GM21619 (cell line): ENCODE results near the gene NR6A1.
"Not testable (repeated sequence)": the region's sequence is repeated elsewhere in the genome, so short reads cannot be mapped to it uniquely, and the experiment has no call there.

Experiments used
- ATAC-seq: cut with Tn5 transposase; IDR thresholded peaks from one replicate; pipeline ENCODE4 v1.9.1; 2021; ENCODE audit not compliant: unreplicated experiment

The NR6A1 gene

DNA sequence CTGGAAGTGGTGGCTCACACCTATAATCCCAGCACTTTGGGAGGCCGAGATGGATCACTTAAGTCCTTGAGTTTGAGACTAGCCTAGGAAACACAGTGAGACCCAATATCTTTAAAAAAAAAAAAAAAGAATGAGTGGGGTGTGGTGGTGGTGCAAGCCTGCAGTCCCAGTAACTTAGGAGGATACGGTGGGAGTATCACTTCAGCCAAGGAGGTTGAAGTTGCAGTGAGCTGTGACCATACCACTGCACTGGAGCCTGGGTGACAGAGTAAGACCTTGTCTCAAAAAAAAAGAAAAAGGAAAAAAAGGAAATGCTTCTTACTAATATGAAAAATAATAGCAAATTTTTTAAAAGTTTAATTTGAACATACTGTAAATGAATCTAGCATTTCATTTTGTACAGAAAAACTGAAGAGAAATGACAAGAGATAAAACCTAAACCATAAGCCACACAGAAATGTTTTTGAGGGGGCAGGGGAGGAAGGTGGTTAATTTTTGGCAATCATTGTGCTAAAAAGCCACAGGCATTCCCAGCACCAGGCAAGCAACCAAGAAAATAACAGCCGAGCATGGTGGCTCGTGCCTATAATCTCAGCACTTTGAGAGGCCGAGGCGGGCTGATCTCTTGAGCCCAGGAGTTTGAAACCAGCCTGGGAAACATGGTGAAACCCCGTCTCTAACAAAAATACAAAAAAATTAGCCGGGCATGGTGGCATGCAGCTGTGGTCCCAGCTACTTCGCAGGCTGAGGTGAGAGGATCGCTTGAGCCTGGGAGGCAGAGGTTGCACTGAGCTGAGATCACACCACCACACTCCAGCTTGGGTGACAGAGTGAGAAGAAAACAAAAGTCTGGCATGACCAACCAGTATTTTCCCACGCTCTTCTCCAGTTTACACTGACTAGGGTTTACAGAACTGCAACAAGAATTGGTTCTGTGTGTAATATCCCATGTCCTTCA lies 149.5 kb downstream of the NR6A1 start:
- ATAC-seq: no peak

DNA sequence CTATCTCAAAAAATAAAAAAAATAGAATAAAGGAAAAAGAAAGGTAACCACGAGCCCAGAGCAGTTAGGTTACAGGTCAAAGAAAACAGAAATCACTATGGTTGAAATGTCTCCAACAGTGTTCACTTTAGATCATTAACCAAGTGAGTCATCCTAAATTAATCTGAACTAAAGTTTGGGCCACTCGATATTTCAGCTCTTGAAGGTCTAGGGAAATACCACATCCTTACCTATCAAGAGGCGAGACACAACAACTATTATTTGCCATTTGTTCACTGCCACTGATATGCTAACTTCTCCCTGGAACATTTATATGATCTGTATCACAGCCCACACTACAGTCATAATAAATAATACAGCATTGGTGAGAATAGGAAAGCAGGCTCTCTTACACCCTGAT lies 152.6 kb downstream of the NR6A1 start:
- no peak for ATAC-seq

DNA sequence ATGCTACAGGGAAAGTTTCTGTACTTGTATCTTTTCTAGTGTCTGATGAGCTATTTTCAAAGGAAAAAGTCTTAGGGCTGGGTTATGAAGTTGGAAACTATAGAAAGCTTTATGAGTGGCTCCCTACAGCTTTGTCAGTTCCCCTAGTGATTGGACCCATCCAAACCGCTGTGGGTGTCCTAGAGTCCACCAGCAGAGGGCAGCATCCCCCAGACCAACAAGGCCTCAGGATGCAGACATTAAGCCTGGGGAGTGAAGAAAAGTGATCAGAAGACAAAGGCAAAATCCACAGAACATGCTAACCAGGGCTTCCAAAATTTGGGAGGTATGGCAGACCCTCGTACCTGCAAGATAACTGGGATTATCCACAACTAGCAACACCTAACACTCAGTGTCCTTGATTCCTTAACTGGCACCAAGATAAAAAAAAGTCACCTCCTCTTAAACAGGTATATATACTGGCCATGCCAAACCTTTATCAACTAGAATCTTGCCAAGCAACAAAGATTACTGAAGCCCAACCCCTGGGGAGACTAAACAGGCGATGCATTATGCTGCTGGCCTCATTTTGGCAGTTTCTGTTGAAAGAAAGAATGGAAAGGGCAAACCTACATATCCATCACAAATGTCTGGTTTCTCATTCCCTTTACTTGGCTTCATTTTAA lies 153.5 kb downstream of the NR6A1 start:
- ATAC-seq: no peak

DNA sequence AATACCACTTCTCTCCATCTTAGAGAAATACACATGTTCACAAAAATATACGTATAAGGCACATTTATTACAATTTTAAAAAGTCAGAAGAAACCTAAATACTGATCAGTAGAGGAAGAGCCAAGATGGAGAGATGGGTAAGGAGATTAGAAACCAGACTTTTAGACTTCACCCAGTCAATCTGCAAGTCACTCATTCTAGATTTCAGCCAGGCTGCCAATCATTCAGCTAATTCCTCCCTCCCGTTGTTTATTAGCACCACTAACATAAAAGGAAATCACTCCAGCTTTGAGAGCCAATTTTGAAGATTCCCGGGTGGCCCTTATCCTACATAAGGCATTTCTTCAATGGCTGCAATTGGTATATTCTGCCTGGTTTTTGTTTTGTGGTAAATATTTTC lies 154.2 kb downstream of the NR6A1 start:
- no peak for ATAC-seq

DNA sequence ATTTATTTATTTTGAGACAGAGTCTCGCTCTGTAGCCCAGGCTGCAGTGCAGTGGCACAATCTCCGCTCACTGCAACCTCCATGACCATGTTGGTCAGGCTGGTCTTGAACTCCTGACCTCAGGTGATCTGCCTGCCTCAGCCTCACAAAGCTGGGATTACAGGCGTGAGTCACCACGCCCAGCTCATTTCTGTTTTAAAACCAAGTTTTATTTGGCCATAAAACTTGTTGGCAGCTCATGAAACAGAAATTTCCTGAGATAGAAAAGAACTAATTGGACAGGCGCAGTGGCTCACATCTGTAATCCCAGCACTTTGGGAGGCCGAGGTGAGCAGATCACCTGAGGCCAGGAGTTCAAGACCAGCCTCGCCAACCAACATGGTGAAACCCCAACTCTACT lies 155.3 kb downstream of the NR6A1 start:
- ATAC-seq: not testable (repeated sequence)

DNA sequence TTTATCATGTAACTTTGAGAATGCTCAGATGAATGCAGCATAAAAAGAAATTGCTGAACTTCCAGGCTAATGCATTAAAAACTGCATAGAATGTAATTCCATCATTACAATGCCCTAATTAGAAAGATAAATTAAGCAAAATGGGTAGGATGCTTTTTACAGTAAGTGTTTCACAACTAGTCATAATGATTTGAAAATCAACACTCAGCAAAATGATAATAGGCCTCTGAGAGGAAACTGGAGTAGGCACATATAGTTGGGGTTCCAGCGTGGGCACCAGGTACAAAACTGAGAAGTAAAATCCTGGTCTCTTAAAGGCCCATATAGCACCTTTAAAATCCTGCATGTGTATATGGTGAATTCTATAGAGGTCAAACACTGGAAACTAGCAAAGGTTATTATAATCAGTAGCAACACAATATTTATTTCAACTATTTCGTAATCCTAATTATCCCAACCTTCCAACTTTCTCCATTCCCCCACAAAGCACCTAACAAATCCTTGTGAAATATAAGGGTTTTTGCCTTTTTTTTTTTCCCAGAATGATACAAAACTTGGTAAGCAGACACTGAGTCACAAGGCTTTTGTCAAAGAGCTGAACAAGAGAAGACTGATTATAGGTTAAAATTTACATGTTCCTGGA lies 155.9 kb downstream of the NR6A1 start:
- ATAC-seq: no peak

DNA sequence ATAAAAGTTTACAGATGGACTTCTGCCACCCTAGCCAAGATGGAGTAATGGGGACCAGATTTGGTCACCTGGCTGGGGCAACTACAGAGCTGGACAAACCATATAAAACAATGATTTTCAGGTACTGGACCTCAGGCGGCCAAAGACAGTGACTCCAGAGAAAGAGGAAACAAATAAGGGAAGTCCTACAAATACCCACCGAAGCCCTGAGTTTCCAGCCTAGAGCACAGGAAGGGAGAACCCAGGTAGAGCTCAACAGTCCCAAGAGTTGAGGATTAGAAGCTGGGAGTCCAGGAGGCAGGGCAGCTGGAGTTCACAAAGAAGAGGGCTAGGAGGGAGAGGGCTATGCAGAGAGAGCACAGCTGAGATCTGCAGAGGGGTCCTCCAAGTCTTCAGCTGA lies 157.3 kb downstream of the NR6A1 start:
- ATAC-seq: no peak

DNA sequence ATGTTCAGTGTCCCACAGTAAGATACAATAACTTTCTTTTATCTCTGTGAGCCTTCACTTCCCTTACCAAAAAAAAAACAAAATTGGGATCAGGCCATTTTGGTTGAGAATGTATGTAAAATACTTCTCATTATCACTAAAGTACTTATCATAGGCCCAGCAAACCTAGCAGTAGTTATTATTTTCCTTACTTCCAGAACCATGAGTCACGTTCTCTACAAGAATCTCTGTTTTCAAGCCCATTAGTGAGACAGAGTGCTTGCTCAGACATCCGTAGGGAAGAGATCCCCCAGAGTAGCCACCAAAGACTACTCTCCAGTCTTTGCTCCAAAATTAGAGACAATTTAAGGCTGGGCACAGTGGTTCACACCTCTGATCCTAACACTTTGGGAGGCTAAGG lies 160.0 kb downstream of the NR6A1 start:
- no peak for ATAC-seq

DNA sequence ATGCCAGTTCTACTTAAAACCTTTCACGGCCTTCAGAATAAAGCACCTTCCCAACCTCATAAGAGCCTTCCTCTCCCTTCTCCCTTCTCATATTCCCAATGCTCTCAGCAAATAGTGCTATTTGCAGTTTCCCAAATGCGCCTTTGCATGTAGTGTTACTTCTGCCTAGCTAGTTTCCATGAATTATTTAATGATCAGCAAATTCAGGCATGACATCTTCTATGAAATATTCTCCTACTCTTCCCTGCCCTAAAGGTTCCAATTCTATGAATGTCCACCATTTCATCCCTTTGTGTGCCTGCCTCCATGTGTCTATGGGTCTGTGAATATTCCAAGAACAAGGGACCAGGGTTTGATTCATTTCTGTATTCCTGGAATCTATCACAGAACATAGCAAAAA lies 165.1 kb downstream of the NR6A1 start:
- ATAC-seq: no peak

DNA sequence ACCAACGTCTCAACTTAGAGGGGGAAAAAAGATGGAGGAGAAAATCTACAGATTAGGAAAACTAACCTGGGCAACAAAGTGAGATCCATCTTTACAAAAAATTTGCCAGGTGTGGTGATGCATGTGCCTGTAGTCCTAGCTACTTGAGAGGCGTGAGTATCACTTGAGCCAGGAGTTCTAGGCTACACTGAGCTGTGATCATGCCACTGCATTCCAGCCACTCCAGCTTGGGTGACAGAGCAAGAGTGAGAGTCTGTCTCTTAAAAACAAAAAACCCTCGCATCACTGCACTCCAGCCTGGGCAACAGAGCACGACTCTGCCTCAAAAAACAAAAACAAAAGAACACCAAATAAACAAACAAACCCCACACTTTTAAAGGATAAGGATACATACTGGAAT lies 165.9 kb downstream of the NR6A1 start:
- ATAC-seq: no peak

DNA sequence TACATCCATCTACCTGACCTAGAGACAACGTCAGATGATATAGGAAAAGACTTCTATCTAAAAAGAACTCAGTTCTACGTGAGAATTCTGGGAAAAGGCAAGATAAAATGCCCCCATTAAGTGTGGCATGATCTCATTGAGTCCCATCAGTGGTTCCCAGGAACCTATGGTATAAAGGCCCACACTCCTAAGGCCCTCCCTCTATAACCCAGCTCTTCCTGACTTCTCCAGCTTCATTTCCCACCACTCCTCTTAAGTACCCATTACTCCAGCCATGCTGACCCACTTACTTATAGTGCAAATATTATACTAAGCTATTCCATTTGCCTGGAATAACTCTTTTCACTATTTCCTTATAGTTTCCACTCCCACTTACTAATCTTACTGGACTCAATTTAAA lies 168.5 kb downstream of the NR6A1 start:
- no peak for ATAC-seq

DNA sequence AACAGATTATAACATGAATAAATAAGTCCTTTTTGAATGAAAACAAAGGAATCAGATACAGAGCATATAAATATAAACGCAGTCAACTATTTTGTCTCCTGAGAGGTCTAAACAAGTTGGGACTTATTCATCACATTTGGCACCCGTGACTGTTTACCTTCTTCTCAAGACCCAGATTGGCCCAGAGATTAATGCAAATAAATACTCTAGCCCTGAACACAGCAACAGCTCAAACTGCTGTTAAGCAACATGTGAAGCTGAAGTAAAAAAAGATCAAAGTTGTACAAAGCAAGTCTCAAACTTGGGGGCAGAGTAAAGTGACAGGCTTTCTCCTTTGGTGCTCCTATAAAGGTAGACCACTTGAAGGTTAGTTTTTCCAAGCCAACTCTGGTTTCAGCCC lies 168.9 kb downstream of the NR6A1 start:
- no peak for ATAC-seq

DNA sequence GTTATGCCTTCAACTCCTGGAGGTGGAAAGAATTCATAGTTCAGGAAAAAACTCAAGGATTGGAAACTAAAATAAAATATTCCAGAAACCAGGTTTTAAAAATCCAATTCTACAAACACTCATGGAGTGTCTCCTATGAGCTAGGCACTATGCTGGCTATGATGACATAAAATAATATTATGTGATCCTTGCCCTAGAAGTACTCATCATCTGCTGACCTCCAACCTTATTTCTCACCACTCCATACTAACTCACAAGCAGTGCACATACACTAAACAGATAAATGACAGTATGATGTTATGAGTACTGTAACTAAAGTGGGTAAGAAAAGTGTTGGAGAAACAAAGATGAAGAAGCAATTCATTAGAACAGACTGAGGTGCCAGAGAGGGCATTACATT lies 170.7 kb downstream of the NR6A1 start:
- no peak for ATAC-seq

DNA sequence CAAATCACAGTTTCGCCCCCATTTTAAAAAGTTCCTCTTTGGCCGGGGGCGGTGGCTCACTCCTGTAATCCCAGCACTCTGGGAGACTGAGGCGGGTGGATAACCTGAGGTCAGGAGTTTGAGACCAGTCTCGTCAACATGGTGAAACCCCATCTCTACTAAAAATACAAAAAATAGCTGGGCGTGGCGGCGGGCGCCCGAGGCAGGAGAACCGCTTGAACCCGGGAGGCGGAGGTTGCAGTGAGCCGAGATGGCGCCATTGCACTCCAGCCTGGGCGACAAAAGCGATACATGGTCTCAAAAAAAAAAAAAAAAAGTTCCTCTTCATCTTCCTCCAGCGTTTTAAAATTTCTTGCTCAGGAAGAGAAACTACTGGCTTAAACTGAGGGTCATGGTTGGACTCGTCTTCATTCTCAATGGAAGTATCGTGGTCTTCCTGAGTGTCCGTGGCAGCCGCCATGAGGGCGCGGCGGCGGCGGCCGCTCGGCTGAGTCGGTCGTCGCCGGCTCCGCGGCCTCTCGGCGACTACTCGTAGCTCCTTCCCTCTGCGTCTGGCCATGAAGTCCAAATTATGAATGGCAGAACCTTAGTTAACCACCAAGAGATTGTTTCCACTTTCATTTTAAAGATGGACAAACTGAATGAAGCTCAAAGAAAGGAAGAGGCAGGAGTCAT lies 171.9 kb downstream of the NR6A1 start:
- ATAC-seq: no peak

DNA sequence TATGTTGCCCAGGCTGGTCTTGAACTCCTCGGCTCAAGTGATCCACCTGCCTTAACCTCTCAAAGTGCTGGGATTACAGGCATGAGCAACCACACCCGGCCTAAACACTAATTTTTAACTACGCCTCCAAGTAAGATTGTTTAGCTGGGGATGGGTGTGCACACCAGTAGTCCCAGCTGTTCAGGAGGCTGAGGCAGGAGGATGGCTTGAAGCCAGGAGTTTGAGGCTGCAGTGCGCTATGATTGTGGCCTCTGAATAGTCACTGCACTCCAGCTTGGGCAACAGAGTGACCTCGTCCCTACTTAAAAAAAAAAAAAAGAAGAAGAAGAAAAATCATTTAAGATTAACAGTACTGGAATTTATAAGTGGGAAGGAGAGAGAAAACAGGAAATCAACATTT lies 173.1 kb downstream of the NR6A1 start:
- no peak for ATAC-seq

DNA sequence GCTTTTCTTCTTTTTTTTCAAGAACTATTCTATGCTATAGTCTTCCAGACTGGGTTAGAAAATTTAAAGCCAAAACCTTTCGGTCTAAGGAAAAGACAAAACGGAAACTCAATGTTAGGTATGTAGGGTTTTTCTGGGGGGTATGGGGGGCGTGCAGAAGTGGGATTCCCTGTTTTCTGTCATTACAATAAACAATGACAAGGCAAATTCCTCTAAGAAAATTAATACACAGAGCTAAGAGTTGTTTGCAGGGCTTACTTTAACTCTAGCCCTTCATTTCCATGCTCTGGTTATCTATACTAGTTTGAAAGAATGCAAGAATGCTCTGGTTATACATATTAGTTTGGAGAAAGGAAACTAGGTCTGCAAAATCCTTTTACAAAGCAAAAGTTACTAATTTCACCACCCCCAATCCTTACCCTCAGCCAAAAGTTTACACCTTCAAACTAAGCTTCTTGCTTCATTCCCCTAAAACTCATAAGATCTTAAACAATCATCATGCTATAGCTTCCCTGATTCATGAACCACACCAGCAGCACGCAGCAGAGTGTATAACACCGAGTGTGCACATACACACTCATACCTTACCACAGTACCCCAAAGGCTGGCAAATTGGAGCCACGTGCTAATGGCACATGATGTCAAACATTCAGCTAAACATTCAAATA lies 174.8 kb downstream of the NR6A1 start:
- no peak for ATAC-seq

DNA sequence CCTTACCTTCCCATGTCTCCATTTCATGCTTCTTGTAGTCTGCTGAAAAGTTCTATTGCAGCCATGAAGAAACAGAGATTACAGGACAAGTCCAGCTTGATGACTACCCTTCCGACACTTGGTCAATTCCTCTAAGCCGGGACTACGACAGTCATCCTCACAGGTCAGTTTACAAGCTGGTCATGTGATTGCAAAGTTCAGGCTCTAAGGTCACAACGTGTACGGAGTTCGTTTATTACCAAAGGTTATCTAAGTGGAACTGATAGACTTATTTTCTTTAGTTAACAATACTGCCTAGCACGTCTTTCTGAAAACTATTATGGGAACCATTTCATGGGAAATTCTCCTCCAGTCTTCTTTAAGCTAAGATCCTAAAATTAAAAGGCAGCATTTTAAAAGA lies 175.4 kb downstream of the NR6A1 start:
- ATAC-seq: no peak

DNA sequence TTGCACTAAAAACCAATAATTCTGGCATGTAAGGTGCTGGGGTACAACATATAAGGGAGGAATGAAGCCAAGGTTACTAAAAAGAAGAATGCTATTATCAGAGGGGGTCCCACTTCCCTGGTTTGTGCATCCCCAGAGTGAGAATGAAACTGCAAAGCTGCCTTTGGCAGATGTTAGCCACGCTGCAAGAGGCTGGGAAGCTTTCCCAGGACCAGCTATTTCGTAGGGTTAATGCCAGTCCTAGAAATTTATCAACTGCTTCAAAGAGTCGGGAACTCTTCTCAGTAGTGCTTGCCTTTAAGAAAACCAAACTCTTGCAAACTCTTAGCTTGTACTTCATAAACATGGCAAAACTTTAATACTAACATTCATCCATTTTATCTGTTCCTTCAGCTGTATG lies 176.4 kb downstream of the NR6A1 start:
- ATAC-seq: no peak

DNA sequence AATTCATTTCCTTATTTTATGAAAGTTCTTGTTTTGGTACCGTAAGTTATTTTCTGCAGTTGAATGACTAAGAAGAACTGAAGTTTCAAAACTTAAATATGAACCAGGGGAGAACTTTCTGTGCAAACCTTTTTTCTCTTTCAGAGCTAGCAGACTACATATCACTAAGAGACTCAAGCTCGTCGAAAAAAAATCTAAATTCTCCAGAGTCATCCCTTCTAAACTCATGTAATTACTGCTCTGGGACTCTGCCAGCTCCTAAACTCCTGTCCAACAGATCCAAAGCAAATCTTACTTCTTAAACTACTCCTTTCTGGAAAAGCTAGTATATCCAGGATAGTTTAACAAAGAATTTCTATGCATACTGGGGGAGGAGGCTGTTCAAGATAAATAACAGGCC lies 176.9 kb downstream of the NR6A1 start:
- ATAC-seq: no peak

DNA sequence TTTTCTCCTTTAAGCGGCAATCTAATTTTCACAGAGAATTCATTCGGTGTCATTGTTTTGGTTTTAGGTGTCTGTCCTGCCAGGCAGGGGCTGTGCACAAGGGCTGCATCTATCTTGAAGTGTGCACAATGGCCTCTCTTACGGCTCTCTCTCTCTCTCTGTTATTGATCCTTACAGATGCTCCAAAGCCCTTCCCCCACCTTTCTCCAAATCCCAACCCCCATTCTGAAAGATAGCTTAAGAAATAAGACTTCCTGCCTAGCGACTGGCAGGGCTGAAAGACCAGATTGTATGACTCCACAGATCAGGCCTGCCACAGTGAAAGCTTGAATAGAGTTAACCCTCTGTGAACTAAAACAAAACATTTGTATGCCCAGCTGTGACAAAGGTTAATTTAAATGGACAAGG lies 177.5 kb downstream of the NR6A1 start:
- ATAC-seq: no peak

DNA sequence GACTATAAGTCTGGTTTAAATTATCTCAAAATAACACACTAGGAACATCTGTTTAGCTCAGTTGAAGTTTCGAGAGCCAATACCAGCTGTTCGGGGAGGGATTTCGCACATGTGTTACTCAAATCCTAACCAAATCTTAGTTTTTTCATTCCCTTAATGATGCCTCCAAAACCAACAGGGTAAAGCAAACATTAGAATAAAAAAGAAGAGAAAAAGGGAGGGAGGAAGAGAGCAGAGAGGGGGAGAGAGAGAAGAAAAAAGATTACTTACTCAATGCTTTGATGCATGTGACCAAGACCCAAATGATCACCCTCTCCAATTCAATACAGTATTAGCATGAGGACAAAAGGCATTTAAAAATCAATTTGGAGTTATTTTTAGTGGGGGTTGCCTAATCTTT lies 177.9 kb downstream of the NR6A1 start:
- ATAC-seq: no peak
